IPS-11a (cell line): ENCODE measurements around the gene RTN4RL1.

Experiments used
- H3K4me3 ChIP-seq: one replicate; pipeline ENCODE4 v1.5.1; 2013; ENCODE audit warnings: low read depth, low read length, control low read depth

The RTN4RL1 gene

GRCh38 chr17:1979182-1979985 lies 45.8 kb downstream of the RTN4RL1 start:
- H3K4me3 ChIP-seq: no peak overlapping the region

GRCh38 chr17:1978396-1978949 lies 46.7 kb downstream of the RTN4RL1 start:
- H3K4me3 ChIP-seq: no peak overlapping the region

- no peak overlapping the region for H3K4me3 ChIP-seq
These were observed 47.3 kb downstream of the RTN4RL1 start for GRCh38 chr17:1977583-1978395.

GRCh38 chr17:1976683-1977064 lies 48.5 kb downstream of the RTN4RL1 start:
- no peak overlapping the region for H3K4me3 ChIP-seq

- H3K4me3 ChIP-seq: no peak overlapping the region
These were observed 49.0 kb downstream of the RTN4RL1 start for GRCh38 chr17:1976000-1976682.

GRCh38 chr17:1975573-1975972 lies 49.6 kb downstream of the RTN4RL1 start:
- H3K4me3 ChIP-seq: no peak overlapping the region

GRCh38 chr17:1972487-1973160 lies 52.5 kb downstream of the RTN4RL1 start:
- no peak overlapping the region for H3K4me3 ChIP-seq

- no peak overlapping the region for H3K4me3 ChIP-seq
These were observed 54.2 kb downstream of the RTN4RL1 start for GRCh38 chr17:1970843-1971384.

GRCh38 chr17:1969712-1970111 lies 55.4 kb downstream of the RTN4RL1 start:
- H3K4me3 ChIP-seq: no peak overlapping the region

- H3K4me3 ChIP-seq: no peak overlapping the region
These were observed 57.9 kb downstream of the RTN4RL1 start for GRCh38 chr17:1967213-1967612.

GRCh38 chr17:1966274-1967086 lies 58.7 kb downstream of the RTN4RL1 start:
- no peak overlapping the region for H3K4me3 ChIP-seq

- H3K4me3 ChIP-seq: no peak overlapping the region
These were observed 59.4 kb downstream of the RTN4RL1 start for GRCh38 chr17:1965556-1966273.

- no peak overlapping the region for H3K4me3 ChIP-seq
These were observed 61.9 kb downstream of the RTN4RL1 start for GRCh38 chr17:1963250-1963649.

- no peak overlapping the region for H3K4me3 ChIP-seq
These were observed 63.9 kb downstream of the RTN4RL1 start for GRCh38 chr17:1961189-1961588.

- no peak overlapping the region for H3K4me3 ChIP-seq
These were observed 64.6 kb downstream of the RTN4RL1 start for GRCh38 chr17:1960545-1960912.

GRCh38 chr17:1959871-1960544 lies 65.1 kb downstream of the RTN4RL1 start:
- no peak overlapping the region for H3K4me3 ChIP-seq

GRCh38 chr17:1958134-1958881 lies 66.8 kb downstream of the RTN4RL1 start:
- H3K4me3 ChIP-seq: no peak overlapping the region

GRCh38 chr17:1957037-1957436 lies 68.1 kb downstream of the RTN4RL1 start:
- no peak overlapping the region for H3K4me3 ChIP-seq
